ENCODE measurements around the gene PCK1.

Gene PCK1

GRCh38 chr20:57589728-57590484, 29.0 kb downstream of the PCK1 start:
- no peak for DNase-seq

- DNase-seq = no peak
Measured at GRCh38 chr20:57590485-57591288, 29.8 kb downstream of the PCK1 start.

GRCh38 chr20:57591289-57592229, 30.6 kb downstream of the PCK1 start:
- no peak for DNase-seq

- no peak for DNase-seq
Measured at GRCh38 chr20:57592263-57593092, 31.6 kb downstream of the PCK1 start.

GRCh38 chr20:57593134-57593886, 32.4 kb downstream of the PCK1 start:
- no peak for DNase-seq

GRCh38 chr20:57594092-57594951, 33.4 kb downstream of the PCK1 start:
- peak; percentile 63 for DNase-seq

- no peak for DNase-seq
Measured at GRCh38 chr20:57595041-57596030, 34.4 kb downstream of the PCK1 start.

GRCh38 chr20:57596358-57596757, 35.4 kb downstream of the PCK1 start:
- DNase-seq = no peak

- DNase-seq = peak; percentile 83
Measured at GRCh38 chr20:57596998-57597939, 36.4 kb downstream of the PCK1 start.

- DNase-seq = no peak
Measured at GRCh38 chr20:57598060-57598459, 37.1 kb downstream of the PCK1 start.

GRCh38 chr20:57598491-57598890, 37.6 kb downstream of the PCK1 start:
- no peak for DNase-seq

GRCh38 chr20:57600320-57601210, 39.7 kb downstream of the PCK1 start:
- DNase-seq = no peak

- no peak for DNase-seq
Measured at GRCh38 chr20:57601211-57601570, 40.3 kb downstream of the PCK1 start.

GRCh38 chr20:57601737-57602136, 40.8 kb downstream of the PCK1 start:
- no peak for DNase-seq

- no peak for DNase-seq
Measured at GRCh38 chr20:57603120-57603519, 42.2 kb downstream of the PCK1 start.

GRCh38 chr20:57605045-57605444, 44.1 kb downstream of the PCK1 start:
- no peak for DNase-seq

GRCh38 chr20:57605878-57606277, 45.0 kb downstream of the PCK1 start:
- no peak for DNase-seq

All from right hindlimb (tissue), 1 donor.